Stimulated activated CD4-positive, alpha-beta T cell treated with anti-CD3 and anti-CD28 coated beads, Interleukin-1b, Interleukin-23, amount 100 ng/mL, for 24 hours (primary cell): ENCODE measurements around the gene CDC42EP4.
"Not testable (repeated sequence)": the region's sequence is repeated elsewhere in the genome, so short reads cannot be mapped to it uniquely, and the experiment has no call there.

Experiments used
- DNase-seq, 4 experiments: peaks; one replicate each; pipeline ENCODE4 v3.0.0-alpha.2; 2020; ENCODE audit warnings: low read depth in 4 of 4, low spot score in 1 of 4

Gene CDC42EP4

GRCh38 chr17:73323409-73324159 is 11.8 kb upstream of the CDC42EP4 start:
- DNase-seq = no peak

GRCh38 chr17:73320601-73321264 is 8.9 kb upstream of the CDC42EP4 start:
- DNase-seq = no peak

DNA sequence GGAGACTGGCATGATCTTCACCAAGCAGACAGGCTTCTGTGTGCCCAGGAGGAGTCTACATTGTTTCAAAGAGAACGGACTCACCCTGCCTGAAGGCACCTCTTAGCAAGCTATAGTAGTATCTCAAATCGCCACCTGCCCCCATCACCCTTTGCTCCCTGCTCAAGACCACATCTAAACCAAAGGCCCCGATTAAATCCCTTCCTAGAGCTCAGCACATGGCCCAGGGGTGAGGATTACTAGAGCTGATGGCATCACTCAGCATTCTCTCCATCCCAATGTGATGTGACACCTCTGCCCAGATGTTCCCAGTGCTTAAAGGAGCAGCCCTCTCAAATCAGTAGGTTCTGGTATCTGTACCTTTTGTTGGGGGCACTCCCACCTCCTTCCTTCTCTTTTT is 8.0 kb upstream of the CDC42EP4 start:
- no peak for DNase-seq

GRCh38 chr17:73318836-73319235 is 7.0 kb upstream of the CDC42EP4 start:
- DNase-seq = no peak

DNA sequence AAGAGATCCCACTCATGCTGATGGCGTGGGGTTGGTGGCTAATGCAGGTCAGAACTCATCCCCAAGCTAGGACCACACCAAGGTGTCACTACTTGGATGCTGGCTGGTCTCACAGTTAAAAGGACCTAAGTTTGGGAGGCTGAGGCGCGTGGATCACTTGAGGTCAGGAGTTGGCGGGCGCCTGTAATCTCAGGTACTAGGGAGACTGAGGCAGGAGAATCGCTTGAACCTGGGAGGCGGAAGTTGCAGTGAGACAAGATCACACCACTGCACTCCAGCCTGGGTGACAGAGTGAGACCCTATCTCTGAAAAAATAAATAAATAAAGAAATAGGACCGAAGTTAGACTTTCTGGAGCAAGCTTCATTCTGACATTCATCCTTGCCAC is 6.6 kb upstream of the CDC42EP4 start:
- DNase-seq = no peak

GRCh38 chr17:73317513-73318426 is 6.0 kb upstream of the CDC42EP4 start:
- no peak for DNase-seq

- DNase-seq = no peak
Observed at GRCh38 chr17:73316919-73317505, 5.2 kb upstream of the CDC42EP4 start.

- DNase-seq = no peak
Observed at GRCh38 chr17:73315471-73315870, 3.7 kb upstream of the CDC42EP4 start.

- no peak for DNase-seq
Observed at GRCh38 chr17:73313526-73314127, 1.8 kb upstream of the CDC42EP4 start.

DNA sequence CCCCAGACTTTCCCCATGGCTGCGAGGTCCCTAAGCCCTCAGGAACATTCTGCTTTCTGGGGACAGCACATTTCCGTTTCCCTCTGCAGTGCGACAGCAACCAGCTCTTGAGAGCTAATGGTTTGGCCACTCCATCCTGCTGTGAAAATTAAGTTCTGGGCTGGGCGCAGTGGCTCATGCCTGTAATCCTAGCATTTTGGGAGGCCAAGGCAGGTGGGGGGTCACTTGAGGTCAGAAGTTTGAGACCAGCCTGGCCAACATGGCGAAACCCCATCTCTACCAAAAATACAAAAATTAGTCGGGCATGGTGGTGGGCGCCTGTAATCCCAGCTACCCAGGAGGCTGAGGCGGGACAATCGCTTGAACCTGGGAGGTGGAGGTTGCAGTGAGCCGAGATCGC is 1.1 kb upstream of the CDC42EP4 start:
- not testable (repeated sequence) for DNase-seq

DNA sequence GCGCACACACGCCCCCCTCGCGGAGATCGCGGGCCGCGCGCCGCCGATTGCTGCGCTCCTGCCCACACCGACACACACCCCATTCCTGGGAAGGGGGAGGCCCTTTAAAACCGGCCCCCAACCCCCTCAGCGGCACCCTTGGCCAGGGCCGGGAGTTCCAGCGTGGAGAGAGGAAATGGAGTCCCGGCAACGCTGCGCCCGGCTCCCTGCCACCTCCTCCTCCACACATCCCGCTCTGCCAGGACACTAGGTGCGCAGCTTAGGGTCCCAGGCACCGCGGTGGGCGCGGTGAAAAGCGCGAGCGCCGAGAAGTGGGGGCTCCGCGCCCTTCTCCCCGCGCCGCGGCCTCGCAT is 397 bp downstream of the CDC42EP4 start:
- DNase-seq = no peak

DNA sequence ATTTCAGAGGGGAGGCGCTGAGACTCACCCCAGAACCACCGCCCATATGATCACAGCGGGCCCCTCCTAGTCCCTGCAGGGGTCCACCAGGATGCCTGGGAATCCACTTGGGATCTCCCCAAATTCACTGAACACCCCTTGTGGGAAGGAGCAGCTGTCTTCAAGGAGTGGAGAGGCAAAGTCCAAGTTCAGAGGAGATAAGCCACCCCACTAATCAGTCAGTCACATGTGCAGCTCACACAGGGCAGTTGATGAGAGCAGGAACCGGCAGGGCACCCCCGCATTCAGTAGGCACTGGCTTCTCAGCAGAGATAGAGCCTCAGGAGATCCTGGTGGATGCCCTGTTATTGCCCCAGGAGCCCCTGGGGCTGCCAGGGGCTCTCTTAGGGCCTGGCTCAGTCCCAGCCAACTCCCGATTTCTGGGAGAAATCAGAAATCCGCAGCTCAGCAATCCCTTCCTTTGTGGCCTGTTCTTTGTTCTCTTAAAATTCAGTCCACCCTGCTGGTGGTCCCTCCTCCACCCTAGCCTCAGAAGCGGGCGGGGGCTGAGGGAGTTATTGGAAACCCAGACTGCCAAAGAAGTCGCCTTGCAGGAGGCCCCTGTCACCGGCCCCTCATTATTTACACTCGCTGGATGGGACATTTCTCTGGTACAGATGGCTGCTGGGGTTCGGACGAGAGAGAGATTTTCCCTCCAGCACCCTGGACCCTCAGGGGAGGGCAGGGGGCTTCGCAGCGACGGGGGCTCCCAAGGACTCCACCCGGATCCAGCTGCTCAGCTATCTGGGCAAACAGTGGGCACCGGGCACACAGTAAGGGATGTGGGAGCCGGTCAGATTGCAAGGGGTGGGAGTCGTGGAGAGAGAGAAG is 1.8 kb downstream of the CDC42EP4 start:
- DNase-seq = no peak

DNA sequence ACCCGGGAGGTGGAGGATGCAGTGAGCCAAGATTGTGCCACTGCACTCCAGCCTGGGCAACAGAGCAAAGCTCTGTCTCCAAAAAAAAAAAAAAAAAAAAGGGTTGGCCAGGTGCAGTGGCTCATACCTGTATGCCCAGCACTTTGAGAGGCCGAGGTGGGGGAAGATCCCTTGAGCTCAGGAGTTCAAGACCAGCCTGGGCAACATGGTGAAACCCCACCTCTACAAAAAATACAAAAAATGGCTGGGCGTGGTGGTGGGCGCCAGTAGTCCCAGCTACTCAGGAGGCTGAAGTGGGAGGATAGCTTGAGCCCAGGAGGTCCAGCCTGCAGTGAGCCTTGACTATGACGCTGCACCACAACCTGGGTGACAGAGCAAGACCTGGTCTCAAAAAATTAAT is 2.8 kb downstream of the CDC42EP4 start:
- DNase-seq = not testable (repeated sequence)

- no peak for DNase-seq
Observed at GRCh38 chr17:73308017-73308823, 3.6 kb downstream of the CDC42EP4 start.

GRCh38 chr17:73307130-73307529 is 4.7 kb downstream of the CDC42EP4 start:
- no peak for DNase-seq

- DNase-seq = no peak
Observed at GRCh38 chr17:73305845-73306836, 5.7 kb downstream of the CDC42EP4 start.

DNA sequence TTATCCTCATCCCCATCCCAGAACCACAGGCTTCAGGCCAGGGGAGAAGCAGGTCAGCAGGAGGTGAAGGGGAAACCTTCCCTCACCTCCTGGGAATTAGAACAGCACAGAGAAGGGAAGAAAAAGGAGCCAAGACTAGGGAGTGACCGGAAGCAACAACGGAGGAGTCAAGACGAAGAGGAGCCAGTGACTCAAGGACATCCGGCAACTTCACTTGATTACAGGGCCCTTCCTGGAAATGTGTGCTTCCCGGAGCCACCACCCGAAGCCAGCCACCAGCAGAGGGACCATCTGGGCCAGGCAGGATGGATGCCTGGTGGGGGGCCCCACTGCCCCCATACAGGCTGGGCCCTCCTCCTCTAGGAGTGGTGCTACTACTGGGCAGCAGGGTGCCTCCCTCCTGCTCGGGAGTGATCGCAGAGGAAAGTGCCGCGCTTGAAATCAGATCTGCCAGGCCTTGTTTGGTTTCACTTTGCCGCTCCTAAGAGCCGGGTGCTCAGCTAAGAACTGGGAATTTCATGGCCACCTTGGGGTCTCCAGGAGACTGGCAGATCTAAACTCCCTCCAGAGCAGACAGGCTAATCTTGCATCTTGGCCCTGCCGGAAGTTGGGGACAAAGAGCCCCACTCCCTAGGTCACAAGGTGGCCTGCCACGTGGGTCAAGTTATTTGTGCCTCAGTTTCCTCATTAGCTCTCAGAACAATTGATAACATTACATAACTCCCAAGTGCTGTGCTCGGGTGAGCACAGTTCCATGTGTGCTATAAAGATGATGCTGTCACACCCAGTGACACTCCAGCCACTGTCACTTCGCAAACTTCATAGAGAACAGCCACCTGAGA is 6.6 kb downstream of the CDC42EP4 start:
- no peak for DNase-seq
